ENCODE measurements around the gene ANK2. TPM values are rescaled to one million over a fixed set of nuclear protein-coding genes. Genes with fewer than 3 reads are reported as not detected.

Gene ANK2
- 284 TPM for total RNA-seq
- long read RNA-seq, partial matches to known transcripts, result 9 of 43 reads
- long read RNA-seq, other reads (novel, unspliced or antisense), result 34 of 43 reads

GRCh38 chr4:113049421-113050370, at the start of gene ANK2:
Gene ANK2 (plus strand): TSS chr4:113049653. CDS start chr4:113049729, 76 bp downstream.
- DNase-seq (ENCODE audit: missing footprints), result no peak

DNA sequence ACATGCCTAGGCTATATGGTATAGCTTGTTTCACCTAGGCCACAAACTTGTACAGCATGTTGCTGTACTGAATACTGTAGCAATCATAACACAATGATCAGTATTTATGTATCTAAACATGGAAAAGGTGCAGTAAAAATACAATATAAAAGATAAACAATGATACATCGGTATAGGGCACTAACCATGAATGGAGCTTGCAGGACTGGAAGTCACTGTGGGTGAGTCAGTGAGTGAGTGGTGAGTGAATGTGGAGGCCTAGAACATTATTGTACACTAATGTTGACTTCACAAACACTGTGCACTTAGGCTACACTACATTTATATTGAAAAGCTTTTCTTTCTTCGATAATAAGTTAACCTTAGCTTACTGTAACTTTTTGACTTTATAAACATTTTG, 45.6 kb upstream of the ANK2 start:
- no peak for DNase-seq (ENCODE audit: missing footprints)
- no peak for ATAC-seq
- intact Hi-C loops (cut with DNase I), result no loop called here

More at GRCh38 chr4:113049421-113050370, at the start of gene ANK2:
- ATAC-seq, result no peak
- intact Hi-C loops (cut with DNase I), result no loop called here

GRCh38 chr4:113004655-113005054, 44.8 kb upstream of the ANK2 start:
- ATAC-seq (no peak), DNase-seq (ENCODE audit: missing footprints) (no peak)
- intact Hi-C loops (cut with DNase I), result no loop called here

DNA sequence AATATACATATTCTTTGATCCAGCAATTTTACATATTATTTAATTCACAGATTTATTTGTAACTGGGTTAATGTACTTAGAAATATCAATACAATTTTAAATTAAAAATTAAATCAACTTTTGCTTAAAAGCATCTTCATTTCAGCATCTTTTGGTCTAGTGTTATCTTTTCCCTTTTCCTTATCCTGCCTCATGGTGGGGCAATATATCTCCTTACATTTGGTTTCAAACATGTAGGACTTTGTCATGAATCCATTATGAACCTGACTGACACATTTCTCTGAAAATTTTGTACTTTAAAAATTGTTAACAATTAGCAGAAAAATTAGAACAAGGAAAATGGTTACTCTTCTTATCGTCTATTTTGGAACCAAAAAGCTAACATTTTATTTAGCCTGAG, 42.8 kb upstream of the ANK2 start:
- DNase-seq (ENCODE audit: missing footprints) (no peak), ATAC-seq (no peak)
- intact Hi-C loops (cut with DNase I), result no loop called here

DNA sequence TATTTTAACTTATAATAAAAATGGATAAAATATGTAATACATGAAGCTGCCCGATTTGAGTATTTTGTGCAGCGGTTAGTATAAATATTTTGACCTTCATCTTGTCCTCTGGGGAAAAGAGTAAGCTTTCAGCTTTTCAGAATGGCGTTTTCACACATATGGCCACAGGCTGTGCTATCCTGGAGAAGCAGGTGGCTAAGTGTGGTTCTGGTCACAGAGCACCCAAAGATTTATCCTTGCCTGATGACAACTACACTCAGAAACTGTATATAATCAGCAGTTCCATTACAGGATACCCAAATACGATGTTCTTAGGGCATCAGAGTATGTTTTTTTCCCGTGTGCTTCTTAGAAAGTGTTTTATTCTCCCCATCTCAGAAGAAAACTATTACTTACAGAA, 42.3 kb upstream of the ANK2 start:
- DNase-seq (ENCODE audit: missing footprints), result no peak

GRCh38 chr4:113008135-113008534, 41.3 kb upstream of the ANK2 start:
- ATAC-seq (no peak), DNase-seq (ENCODE audit: missing footprints) (no peak)
- intact Hi-C loops (cut with DNase I), result no loop called here

More for the DNA sequence above, 42.3 kb upstream of the ANK2 start:
- no peak for ATAC-seq
- intact Hi-C loops (cut with DNase I), result no loop called here

- DNase-seq (ENCODE audit: missing footprints) (no peak), ATAC-seq (no peak)
- intact Hi-C loops (cut with DNase I), result no loop called here
Measured at GRCh38 chr4:113008716-113009115, 40.7 kb upstream of the ANK2 start.

- DNase-seq (ENCODE audit: missing footprints) (no peak), ATAC-seq (no peak)
- intact Hi-C loops (cut with DNase I), result no loop called here
Measured at GRCh38 chr4:113009461-113009860, 40.0 kb upstream of the ANK2 start.

- intact Hi-C loops (cut with DNase I), result no loop called here
- ATAC-seq (no peak), DNase-seq (ENCODE audit: missing footprints) (no peak)
Measured at GRCh38 chr4:113012122-113012725, 37.2 kb upstream of the ANK2 start.

- ATAC-seq (no peak), DNase-seq (ENCODE audit: missing footprints) (no peak)
- intact Hi-C loops (cut with DNase I), result no loop called here
Measured at GRCh38 chr4:113012786-113013185, 36.7 kb upstream of the ANK2 start.

DNA sequence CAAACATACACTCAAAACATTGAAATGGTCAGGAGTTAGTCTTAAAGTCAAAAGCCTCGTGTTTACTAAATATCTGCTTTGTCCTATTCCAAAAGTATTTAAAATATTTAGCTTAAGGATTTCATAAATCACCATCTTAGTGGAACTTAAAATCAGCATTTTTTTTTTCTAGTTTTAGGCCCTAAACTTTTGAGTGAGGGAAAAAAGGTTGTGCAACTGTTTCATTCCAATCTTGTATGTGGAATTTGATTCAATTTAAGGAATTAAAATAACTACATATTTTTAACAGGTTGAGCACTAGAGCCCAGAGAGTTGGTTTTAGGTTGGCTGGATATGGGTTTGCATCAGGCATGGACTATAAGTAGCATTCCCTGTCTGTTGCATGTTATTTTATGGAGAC, 35.7 kb upstream of the ANK2 start:
- ATAC-seq (no peak), DNase-seq (ENCODE audit: missing footprints) (no peak)
- intact Hi-C loops (cut with DNase I), result no loop called here

DNA sequence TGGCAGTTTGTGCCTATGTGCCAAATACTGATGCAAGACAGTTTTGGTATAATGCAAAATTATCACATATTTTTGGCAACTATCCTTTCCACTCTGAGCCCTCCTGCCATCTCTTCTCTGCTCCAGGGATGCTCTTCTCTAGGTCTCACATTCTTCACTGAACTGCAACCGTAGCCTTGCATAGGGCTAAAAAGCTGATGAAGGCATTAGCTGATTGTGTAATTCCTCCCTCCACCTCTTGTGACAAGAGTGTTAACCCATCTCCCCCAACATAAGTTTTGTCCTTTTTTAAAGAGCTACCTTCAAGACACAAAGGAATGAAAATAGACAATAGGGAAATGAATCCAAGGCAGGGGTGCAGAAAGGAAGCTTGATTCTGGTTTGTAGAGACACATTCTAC, 33.1 kb upstream of the ANK2 start:
- DNase-seq (ENCODE audit: missing footprints) (no peak), ATAC-seq (no peak)
- intact Hi-C loops (cut with DNase I), result no loop called here

DNA sequence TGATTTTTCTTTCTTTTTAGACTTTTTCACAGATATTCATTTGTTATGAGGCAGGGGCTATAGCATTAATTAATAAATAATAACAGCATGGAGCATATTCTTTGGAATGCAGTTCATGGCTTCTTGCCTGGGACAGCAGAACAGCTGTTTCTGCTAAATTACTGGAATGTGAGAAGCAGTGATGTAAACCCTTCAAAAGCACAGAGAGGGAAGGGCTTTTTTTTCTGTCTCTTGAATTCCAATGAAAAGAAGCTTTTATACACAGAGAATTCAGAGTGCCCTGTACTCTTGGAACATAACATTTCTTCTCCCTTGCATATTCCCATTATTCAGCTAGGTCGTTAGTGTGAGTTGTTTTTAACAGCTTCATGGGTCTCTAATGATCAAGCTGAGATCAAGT, 28.5 kb upstream of the ANK2 start:
- intact Hi-C loops (cut with DNase I), result no loop called here
- no peak for DNase-seq (ENCODE audit: missing footprints)
- no peak for ATAC-seq

GRCh38 chr4:113024388-113024787, 25.1 kb upstream of the ANK2 start:
- no peak for DNase-seq (ENCODE audit: missing footprints)
- ATAC-seq, result no peak
- intact Hi-C loops (cut with DNase I), result no loop called here

- ATAC-seq, result no peak
- no peak for DNase-seq (ENCODE audit: missing footprints)
- intact Hi-C loops (cut with DNase I), result no loop called here
Measured at GRCh38 chr4:113025416-113025815, 24.0 kb upstream of the ANK2 start.

DNA sequence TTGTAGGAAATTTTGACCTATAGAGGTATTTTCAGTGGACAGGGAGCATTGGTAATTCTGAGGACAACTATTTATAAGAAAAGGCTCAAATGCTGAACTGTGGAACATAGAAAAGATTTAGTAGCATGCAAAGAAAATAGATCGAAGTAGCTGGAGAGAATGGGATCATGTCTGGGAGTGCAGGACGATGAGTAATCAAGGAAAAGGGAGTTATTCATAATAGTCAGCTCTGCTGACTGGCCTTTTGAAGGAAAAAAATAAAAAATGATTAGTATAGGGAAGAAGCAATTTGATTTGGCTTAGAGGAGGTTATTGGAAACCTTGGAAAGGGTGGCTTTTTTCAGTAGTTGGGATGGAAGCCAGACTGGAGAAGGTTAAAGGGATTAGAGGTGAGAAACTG, 22.9 kb upstream of the ANK2 start:
- ATAC-seq (no peak), DNase-seq (ENCODE audit: missing footprints) (no peak)
- intact Hi-C loops (cut with DNase I), result no loop called here

DNA sequence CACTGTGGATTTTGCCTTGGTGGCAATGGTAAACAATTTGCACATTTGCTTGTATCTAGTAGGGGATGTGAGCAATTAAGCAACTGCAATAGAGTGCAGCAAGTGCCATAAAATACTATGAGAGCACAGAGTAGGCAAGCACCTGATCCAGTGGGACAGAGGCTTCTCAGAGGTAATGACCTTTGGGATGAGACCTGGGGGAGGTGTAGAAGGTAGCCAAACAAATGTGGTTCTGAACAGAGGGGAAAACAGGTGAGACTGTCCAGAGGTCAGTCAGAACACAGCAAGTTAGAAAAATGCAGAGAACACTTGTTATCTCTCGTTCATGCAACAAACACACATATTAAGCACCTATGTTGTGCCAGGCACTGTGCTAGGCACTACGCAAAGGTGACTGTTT, 21.4 kb upstream of the ANK2 start:
- intact Hi-C loops (cut with DNase I), result no loop called here
- ATAC-seq (no peak), DNase-seq (ENCODE audit: missing footprints) (no peak)

DNA sequence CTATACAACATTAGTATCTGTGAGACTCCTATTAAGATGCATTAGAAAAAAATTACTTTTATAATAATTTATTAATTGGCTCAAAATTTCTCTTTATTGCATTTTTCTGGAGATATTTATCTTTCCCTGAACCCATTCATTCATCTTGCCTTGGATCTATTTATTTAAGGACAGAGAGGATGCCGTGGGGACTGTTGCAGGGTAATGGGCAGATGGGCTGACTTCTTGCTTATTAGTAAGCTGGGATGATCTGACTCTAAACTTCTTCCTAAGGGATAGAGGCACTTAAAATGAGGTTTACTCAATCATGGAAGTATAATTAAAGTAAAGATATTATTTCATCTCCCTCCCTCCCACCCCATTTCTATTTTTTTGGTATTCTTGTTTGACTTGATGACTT, 18.2 kb upstream of the ANK2 start:
- intact Hi-C loops (cut with DNase I), result no loop called here
- ATAC-seq, result no peak
- no peak for DNase-seq (ENCODE audit: missing footprints)

DNA sequence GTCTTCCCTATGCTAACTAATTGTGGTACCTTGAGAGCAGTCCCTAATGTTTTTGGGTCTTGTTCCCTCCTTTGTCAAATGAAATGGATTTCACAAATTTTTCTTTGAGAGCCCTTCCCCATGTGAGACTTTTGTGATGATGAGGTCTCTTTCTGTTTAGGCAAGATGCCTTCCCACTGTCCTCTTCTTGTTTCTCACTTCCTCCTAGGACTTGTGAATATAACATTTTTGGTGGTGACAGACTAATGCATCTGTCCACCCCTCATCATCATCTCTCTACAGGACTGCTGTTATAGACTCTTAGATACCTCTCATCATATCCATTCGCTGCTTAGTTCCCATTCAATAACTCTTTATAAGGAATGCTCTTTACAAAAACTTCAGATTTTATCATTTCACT, 8.7 kb upstream of the ANK2 start:
- intact Hi-C loops (cut with DNase I), result no loop called here
- DNase-seq (ENCODE audit: missing footprints), result no peak
- no peak for ATAC-seq

GRCh38 chr4:113042502-113042901, 7.0 kb upstream of the ANK2 start:
- no peak for ATAC-seq
- intact Hi-C loops (cut with DNase I), result no loop called here
- no peak for DNase-seq (ENCODE audit: missing footprints)

Measured in Right ventricle myocardium inferior (tissue), 1 donor.